K562 (cell line): ENCODE results near the gene IRS1. TPM values are rescaled to one million over a fixed set of nuclear protein-coding genes. Genes with fewer than 3 reads are reported as not detected.

Experiments
- ATAC-seq: fragments of 200-7000 bp; cut with Tn5 transposase; 3 replicates; pipeline ENCODE4 v1.9.1; 2020; ENCODE audit warnings: moderate library complexity
- BruUV-seq: library from RNA; stranded (reverse); fragments of 400-500 nt; replicated peaks from 2 replicates; lab custom pipeline; 2021; lab: Mats Ljungman, UMichigan
- CTCF ChIA-PET: fragments of 300-600 bp; formaldehyde crosslinking; extraction: SDS; loops from one replicate; lab custom pipeline; 2021; ENCODE audit warnings: low intra/inter-chr PET ratio; lab: Yijun Ruan, JAX
- POLR2A ChIA-PET: fragments of 300-600, 350-650 bp; sonication (Branson Sonifier 250); formaldehyde crosslinking; extraction: SDS; loops from one replicate; lab custom pipeline; 2021; ENCODE audit warnings: antibody characterized with exemption, inconsistent platforms; lab: Yijun Ruan, JAX
- DNase-seq, 4 experiments: peaks; one replicate each; pipeline versions ENCODE4 v3.0.0 to v3.0.0-alpha.2; 2011 to 2018; ENCODE audit warnings: low spot score in 3 of 4, mixed read lengths in 3 of 4; ENCODE audit errors: extremely low read depth in 1 of 4
- FAIRE-seq: peaks from 2 replicates; lab custom pipeline; 2011; peaks lifted over from hg19 to GRCh38; lab: Jason Lieb, UNC
- H2AFZ ChIP-seq: 2 replicates; pipeline ENCODE4 v1.6.0; 2011; ENCODE audit warnings: low read depth, low read length, control low read depth, inconsistent platforms
- H3K27ac ChIP-seq: fragments of 200-600 bp; 3 replicates; pipeline ENCODE4 v1.8.0; 2011; ENCODE audit warnings: low read depth, mild to moderate bottlenecking, control low read depth, inconsistent platforms, low read length, moderate library complexity, mixed read lengths; ENCODE audit errors: extremely low read depth
- H3K27me3 ChIP-seq, 2 experiments: fragments of 300-600 bp in 1 of 2; 2 replicates in 1 of 2; 3 replicates in 1 of 2; pipeline versions ENCODE4 v1.6.0 to v1.8.0; 2011; ENCODE audit warnings: inconsistent platforms in 2 of 2, low read length in 2 of 2, mild to moderate bottlenecking in 1 of 2, mixed read lengths in 1 of 2, moderate library complexity in 1 of 2; ENCODE audit not compliant: control insufficient read depth in 2 of 2, insufficient read depth in 2 of 2
- H3K36me3 ChIP-seq: fragments of 300-600 bp; 3 replicates; pipeline ENCODE4 v1.8.0; 2011; ENCODE audit warnings: mild to moderate bottlenecking, low read length, inconsistent platforms; ENCODE audit not compliant: control insufficient read depth, insufficient read depth
- H3K4me1 ChIP-seq, 2 experiments: fragments of 200-600 bp in 1 of 2; replicated peaks in 1 of 2; 2 replicates in 1 of 2; 3 replicates in 1 of 2; pipeline versions ENCODE4 v1.5.1 to v1.8.0; 2011; ENCODE audit warnings: inconsistent platforms in 2 of 2, low read length in 2 of 2, mild to moderate bottlenecking in 1 of 2, mixed read lengths in 1 of 2, moderate library complexity in 1 of 2; ENCODE audit not compliant: control insufficient read depth in 2 of 2, insufficient read depth in 2 of 2
- H3K4me2 ChIP-seq: 2 replicates; pipeline ENCODE4 v1.6.1; 2011; ENCODE audit warnings: low read length, control low read depth, inconsistent platforms, mixed read lengths; ENCODE audit not compliant: insufficient read depth
- H3K4me3 ChIP-seq: fragments of 200-600 bp; sonication (generic), shearing (Covaris generic); 2 replicates; pipeline ENCODE4 v1.5.1; 2016; ENCODE audit warnings: control low read depth, inconsistent platforms
- H3K79me2 ChIP-seq: fragments of 200-600 bp; 3 replicates; pipeline ENCODE4 v1.8.0; 2011; ENCODE audit warnings: low read length, inconsistent platforms; ENCODE audit not compliant: control insufficient read depth, insufficient read depth
- H3K9ac ChIP-seq, 2 experiments: 2 replicates each; pipeline versions ENCODE4 v1.6.0 to v1.6.1; 2011; ENCODE audit warnings: low read depth in 2 of 2, low read length in 2 of 2, control low read depth in 1 of 2, inconsistent platforms in 1 of 2, mild to moderate bottlenecking in 1 of 2, mixed read lengths in 1 of 2; ENCODE audit not compliant: insufficient read depth in 1 of 2
- H3K9me1 ChIP-seq: one replicate; pipeline ENCODE4 v1.6.0; 2011; ENCODE audit warnings: inconsistent platforms, mild to moderate bottlenecking, low read length, moderate library complexity; ENCODE audit not compliant: control insufficient read depth, insufficient read depth
- H3K9me3 ChIP-seq: replicated peaks from 2 replicates; pipeline ENCODE4 v1.5.1; 2011; ENCODE audit warnings: low read depth, low read length, inconsistent platforms; ENCODE audit not compliant: control insufficient read depth, insufficient read depth
- H4K20me1 ChIP-seq: replicated peaks from 2 replicates; pipeline ENCODE4 v1.6.1; 2011; ENCODE audit warnings: low read length, inconsistent platforms, mixed read lengths; ENCODE audit not compliant: control insufficient read depth, insufficient read depth
- ATF7 ChIP-seq: fragments of 450-650 bp; IDR thresholded peaks from 2 replicates; pipeline ENCODE4 v1.7.1; 2014; ENCODE audit warnings: mild to moderate bottlenecking, moderate library complexity
- FOXJ3 ChIP-seq: sonication (generic); formaldehyde crosslinking; IDR thresholded peaks from 2 replicates; pipeline ENCODE4 v1.4.0; 2020; ENCODE audit warnings: mild to moderate bottlenecking, missing genetic modification reagents
- SOX6 ChIP-seq: fragments of 450-650 bp; IDR thresholded peaks from 2 replicates; pipeline ENCODE4 v1.6.1; 2014; ENCODE audit warnings: mild to moderate bottlenecking
- TEAD2 ChIP-seq: fragments of 450-650 bp; IDR thresholded peaks from 2 replicates; pipeline ENCODE4 v1.6.1; 2016; ENCODE audit warnings: missing genetic modification characterization, control low read depth, missing compliant biosample characterization
- ZNF583 ChIP-seq: fragments of 250-450 bp; sonication (Bioruptor Pico); IDR thresholded peaks from 2 replicates; pipeline ENCODE4 v1.4.0; 2020
- WGBS: fragments of 100-300 bp; shearing (Covaris generic); methylation state at CpG from one replicate; pipeline ENCODE4 v1.1.6; 2016; ENCODE audit warnings: low coverage, mixed read lengths; ENCODE audit not compliant: insufficient coverage; ENCODE audit errors: missing lambda C conversion rate; 5-methylcytosine and 5-hydroxymethylcytosine counted together
- in situ Hi-C: fragments of 300-500 bp; cut with MboI; formaldehyde crosslinking; loops from 4 replicates; pipeline ENCODE4 v1.15.0; 2018; ENCODE audit warnings: inconsistent platforms, mixed read lengths
- intact Hi-C: fragments of 100-400 bp; cut with micrococcal nuclease; formaldehyde crosslinking; loops from 2 replicates; pipeline ENCODE4 v1.14.2; 2022
- polyA plus RNA-seq, 8 experiments: library from polyadenylated mRNA; depleted of rRNA in 4 of 8; stranded (reverse) in 5 of 8; unstranded in 3 of 8; fragments of >200 nt; fragmentation: Nextera tagmentation in 2 of 8; fragmentation: Illumina TruSeq in 1 of 8; extraction: Ambion mirVana in 2 of 8; extraction: Trizol in 1 of 8; gene quantifications; 2 replicates each; pipeline versions ENCODE4 v1.2.1 to v1.2.3, GENCODE V29; 2011 to 2014; ENCODE audit warnings: inconsistent platforms in 1 of 8, missing spikeins in 1 of 8
- total RNA-seq, 7 experiments: library from RNA; depleted of rRNA in 6 of 7; stranded (reverse); fragments of >200 nt in 6 of 7; fragmentation: Illumina TruSeq in 2 of 7; extraction: Trizol in 2 of 7; gene quantifications; 2 replicates each; pipeline versions ENCODE4 v1.2.1 to v1.2.3, GENCODE V29; 2011 to 2021; ENCODE audit warnings: low replicate concordance in 1 of 7
- TF ChIP-seq, protein P1 (sequence below), 3 experiments: fragments of 200-800 bp in 1 of 3; fragments of 250-450 bp in 1 of 3; fragments of 450-650 bp in 1 of 3; sonication (Bioruptor Pico) in 1 of 3; sonication (Bioruptor generic) in 1 of 3; formaldehyde crosslinking in 1 of 3; IDR thresholded peaks; 2 replicates each; pipeline versions ENCODE4 v1.6.1 to v1.8.0; 2016 to 2022; ENCODE audit warnings: mild to moderate bottlenecking in 2 of 3, missing genetic modification characterization in 2 of 3, missing compliant biosample characterization in 1 of 3, moderate library complexity in 1 of 3

The IRS1 gene
- total and polyA plus RNA-seq, 9 of the 15 experiments (the other 6 are each of a cell fraction or from before 2014, with no cell fraction given) = under 0.01 to 0.31 (median 0.08) TPM; not detected in 1

DNA sequence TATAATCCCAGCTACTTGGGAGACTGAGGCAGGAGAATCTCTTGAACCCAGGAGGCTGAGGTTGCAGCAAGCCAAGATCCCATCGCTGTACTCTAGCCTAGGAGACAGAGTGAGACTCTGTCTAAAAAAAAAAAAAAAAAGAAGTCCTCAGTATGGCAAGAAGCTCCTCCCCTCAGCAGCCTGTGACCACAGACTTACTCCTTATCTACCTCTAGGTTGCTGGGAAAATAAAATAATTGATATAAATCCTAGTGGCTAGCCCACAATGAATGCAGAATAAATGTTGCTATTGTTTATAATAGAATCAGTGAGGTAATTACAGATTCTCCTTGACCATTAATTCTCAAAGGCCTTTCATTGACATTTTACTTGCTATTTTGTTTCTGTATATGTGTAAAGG is 70.6 kb downstream of the IRS1 start:
- no peaks in the 10 kb centered on the region for H3K36me3 ChIP-seq
- no TSS peak for BruUV-seq
- no peak overlapping the region for H3K27ac ChIP-seq
- ATAC-seq (no peak), FAIRE-seq (no peak), DNase-seq (no peak)
- H3K9me3 ChIP-seq = no peaks in the 10 kb centered on the region
- TF ChIP-seq FOXJ3 (CRISPR knock-in tag) (no peak), ATF7 (no peak), TEAD2 (tag) (no peak), ZNF583 (CRISPR knock-in tag) (no peak), SOX6 (no peak)
- TF ChIP-seq, protein P1, sequence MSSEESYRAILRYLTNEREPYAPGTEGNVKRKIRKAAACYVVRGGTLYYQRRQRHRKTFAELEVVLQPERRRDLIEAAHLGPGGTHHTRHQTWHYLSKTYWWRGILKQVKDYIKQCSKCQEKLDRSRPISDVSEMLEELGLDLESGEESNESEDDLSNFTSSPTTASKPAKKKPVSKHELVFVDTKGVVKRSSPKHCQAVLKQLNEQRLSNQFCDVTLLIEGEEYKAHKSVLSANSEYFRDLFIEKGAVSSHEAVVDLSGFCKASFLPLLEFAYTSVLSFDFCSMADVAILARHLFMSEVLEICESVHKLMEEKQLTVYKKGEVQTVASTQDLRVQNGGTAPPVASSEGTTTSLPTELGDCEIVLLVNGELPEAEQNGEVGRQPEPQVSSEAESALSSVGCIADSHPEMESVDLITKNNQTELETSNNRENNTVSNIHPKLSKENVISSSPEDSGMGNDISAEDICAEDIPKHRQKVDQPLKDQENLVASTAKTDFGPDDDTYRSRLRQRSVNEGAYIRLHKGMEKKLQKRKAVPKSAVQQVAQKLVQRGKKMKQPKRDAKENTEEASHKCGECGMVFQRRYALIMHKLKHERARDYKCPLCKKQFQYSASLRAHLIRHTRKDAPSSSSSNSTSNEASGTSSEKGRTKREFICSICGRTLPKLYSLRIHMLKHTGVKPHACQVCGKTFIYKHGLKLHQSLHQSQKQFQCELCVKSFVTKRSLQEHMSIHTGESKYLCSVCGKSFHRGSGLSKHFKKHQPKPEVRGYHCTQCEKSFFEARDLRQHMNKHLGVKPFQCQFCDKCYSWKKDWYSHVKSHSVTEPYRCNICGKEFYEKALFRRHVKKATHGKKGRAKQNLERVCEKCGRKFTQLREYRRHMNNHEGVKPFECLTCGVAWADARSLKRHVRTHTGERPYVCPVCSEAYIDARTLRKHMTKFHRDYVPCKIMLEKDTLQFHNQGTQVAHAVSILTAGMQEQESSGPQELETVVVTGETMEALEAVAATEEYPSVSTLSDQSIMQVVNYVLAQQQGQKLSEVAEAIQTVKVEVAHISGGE (CRISPR knock-in tag; IDR thresholded peaks at IDR 0.05) = no peak
- 0% methylated on average over 1 of the region's 1 CpG for WGBS
- H3K27me3 ChIP-seq = no peaks in the 10 kb centered on the region
- in situ Hi-C loops = no loop called here
- no peak overlapping the region for H3K4me2 ChIP-seq
- ChIA-PET POLR2A (no interaction called here), CTCF (no interaction called here)
- intact Hi-C loops = no loop called here
- no peaks in the 10 kb centered on the region for H4K20me1 ChIP-seq
- H3K9ac ChIP-seq = no peak overlapping the region
- H3K79me2 ChIP-seq = no peaks in the 10 kb centered on the region
- H3K4me1 ChIP-seq = no peaks in the 10 kb centered on the region
- H3K9me1 ChIP-seq = no peaks in the 10 kb centered on the region
- H2AFZ ChIP-seq = no peak overlapping the region
- no peak overlapping the region for H3K4me3 ChIP-seq
